Thoracic aorta (tissue), 2 donors: ENCODE data around the gene ASPN. TPM values are rescaled to one million over a fixed set of nuclear protein-coding genes. Genes with fewer than 3 reads are reported as not detected.

Experiments
- ATAC-seq: fragments of 150-250 bp; one replicate; pipeline ENCODE4 v1.8.0; 2017; ENCODE audit warnings: low read depth; ENCODE audit not compliant: insufficient number of reproducible peaks, low FRiP score
- DNase-seq: peaks from one replicate; pipeline ENCODE4 v3.0.0-alpha.2; 2020; ENCODE audit warnings: low spot score
- H3K27ac ChIP-seq, 2 donors: fragments of 200-600 bp; sonication (generic); 1 replicate in 1 of 2; 2 replicates in 1 of 2; pipeline ENCODE4 v1.5.1; 2016; ENCODE audit warnings: mild to moderate bottlenecking in 2 of 2, moderate library complexity in 2 of 2
- H3K27me3 ChIP-seq: fragments of 200-600 bp; sonication (generic); replicated peaks from 2 replicates; pipeline ENCODE4 v1.6.0; 2016; ENCODE audit warnings: mild to moderate bottlenecking; ENCODE audit not compliant: insufficient read depth
- H3K36me3 ChIP-seq: fragments of 200-600 bp; sonication (generic); one replicate; pipeline ENCODE4 v1.5.1; 2016
- H3K4me1 ChIP-seq, 2 donors: fragments of 200-600 bp; sonication (generic); 1 replicate in 1 of 2; 2 replicates in 1 of 2; pipeline versions ENCODE4 v1.5.1 to v1.6.0; 2016; ENCODE audit warnings: low read depth in 2 of 2, mild to moderate bottlenecking in 1 of 2; ENCODE audit not compliant: control insufficient read depth in 1 of 2
- H3K4me3 ChIP-seq: fragments of 200-600 bp; sonication (generic); 2 replicates; pipeline ENCODE4 v1.5.1; 2016; ENCODE audit warnings: mild to moderate bottlenecking
- H3K9me3 ChIP-seq: fragments of 200-600 bp; sonication (generic); 2 replicates; pipeline ENCODE4 v1.5.1; 2016
- total RNA-seq, 2 donors: library from RNA; depleted of rRNA; stranded (reverse); fragments of >200 nt; gene quantifications; one replicate each; pipeline versions ENCODE4 v1.1.0 to v1.2.3, GENCODE V29; 2016
- TF ChIP-seq, protein P1 (sequence below): fragments of 200-600 bp; sonication (generic); IDR thresholded peaks from one replicate; pipeline ENCODE4 v1.5.1; 2019; ENCODE audit warnings: antibody characterized with exemption

Gene ASPN
- total RNA-seq, 2 donors from 2014 or later = 110 to 122 TPM

DNA sequence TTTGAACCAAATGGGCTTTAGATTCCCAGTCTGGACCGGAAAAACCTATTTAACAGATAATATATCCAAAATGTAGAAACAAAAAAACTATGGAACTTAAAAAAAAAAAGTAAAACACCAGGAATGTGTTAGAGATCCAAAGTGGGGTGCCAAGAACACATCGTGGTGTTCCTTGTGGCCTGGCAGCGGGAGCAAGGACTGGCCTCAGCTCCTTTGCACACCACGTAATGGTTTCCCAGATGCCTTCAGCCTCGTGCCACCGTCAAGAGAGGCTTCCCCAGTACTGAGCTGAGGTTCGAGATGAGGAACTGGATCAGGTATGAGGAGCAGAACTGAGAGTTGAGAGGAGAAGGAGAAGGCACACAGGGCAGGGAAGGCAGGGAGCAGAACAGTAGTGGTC, 3.5 kb downstream of the ASPN start:
- DNase-seq (no peak), ATAC-seq (no peak)
- TF ChIP-seq, protein P1, sequence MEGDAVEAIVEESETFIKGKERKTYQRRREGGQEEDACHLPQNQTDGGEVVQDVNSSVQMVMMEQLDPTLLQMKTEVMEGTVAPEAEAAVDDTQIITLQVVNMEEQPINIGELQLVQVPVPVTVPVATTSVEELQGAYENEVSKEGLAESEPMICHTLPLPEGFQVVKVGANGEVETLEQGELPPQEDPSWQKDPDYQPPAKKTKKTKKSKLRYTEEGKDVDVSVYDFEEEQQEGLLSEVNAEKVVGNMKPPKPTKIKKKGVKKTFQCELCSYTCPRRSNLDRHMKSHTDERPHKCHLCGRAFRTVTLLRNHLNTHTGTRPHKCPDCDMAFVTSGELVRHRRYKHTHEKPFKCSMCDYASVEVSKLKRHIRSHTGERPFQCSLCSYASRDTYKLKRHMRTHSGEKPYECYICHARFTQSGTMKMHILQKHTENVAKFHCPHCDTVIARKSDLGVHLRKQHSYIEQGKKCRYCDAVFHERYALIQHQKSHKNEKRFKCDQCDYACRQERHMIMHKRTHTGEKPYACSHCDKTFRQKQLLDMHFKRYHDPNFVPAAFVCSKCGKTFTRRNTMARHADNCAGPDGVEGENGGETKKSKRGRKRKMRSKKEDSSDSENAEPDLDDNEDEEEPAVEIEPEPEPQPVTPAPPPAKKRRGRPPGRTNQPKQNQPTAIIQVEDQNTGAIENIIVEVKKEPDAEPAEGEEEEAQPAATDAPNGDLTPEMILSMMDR = no peak
- H3K9me3 ChIP-seq = no peaks in the 10 kb centered on the region
- no peaks in the 10 kb centered on the region for H3K27me3 ChIP-seq
- H3K27ac ChIP-seq = peak overlapping the region; percentile 89 to 96
- no peaks in the 10 kb centered on the region for H3K36me3 ChIP-seq
- no peak overlapping the region for H3K4me3 ChIP-seq
- peaks cover 49 to 76% of the 10 kb centered on the region in 2 donors for H3K4me1 ChIP-seq

DNA sequence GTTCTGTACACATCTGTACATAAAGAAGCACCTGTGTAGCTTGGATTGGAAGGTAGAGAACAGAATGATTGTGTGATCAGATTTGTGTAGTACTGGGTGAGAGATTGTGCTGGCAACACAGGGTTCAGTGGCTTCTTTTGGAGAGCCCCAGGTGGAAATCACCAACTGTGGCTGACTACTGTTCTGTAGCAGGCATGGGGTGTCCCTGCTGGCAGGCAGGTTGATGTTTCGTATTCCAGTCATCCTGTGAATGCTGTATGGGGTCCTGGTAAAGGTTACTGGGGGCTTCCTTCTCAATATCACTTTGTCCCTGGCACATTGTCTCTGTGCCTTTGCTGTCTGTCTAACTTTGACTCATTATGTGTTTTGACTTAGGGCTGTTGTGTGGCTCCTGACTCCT, 5.3 kb downstream of the ASPN start:
- Histone ChIP-seq H3K27me3 (no peaks in the 10 kb centered on the region), H3K36me3 (peaks cover 3% of the 10 kb centered on the region), H3K27ac (no peak overlapping the region), H3K4me3 (no peak overlapping the region), H3K4me1 (peaks cover 34 to 61% of the 10 kb centered on the region in 2 donors), H3K9me3 (no peaks in the 10 kb centered on the region)
- ATAC-seq (no peak), DNase-seq (no peak)
- TF ChIP-seq, protein P1 = no peak

DNA sequence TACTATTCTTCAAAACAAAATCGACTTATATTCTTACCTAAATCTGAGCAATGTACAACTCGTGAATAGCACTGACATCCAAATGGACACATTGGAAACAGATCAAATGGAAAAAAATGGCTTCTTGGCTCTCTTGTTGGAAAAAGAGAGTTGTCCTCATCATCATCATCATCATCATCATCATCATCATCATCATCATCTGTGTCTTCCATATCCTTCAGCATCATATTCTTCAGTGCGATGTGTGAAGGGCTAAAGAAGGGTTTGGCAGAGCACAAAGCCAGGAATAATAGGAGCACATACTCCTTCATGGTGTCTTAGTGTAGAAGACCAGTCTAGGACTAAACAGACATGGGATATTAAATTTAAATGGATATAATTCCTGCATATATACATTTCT, 7.7 kb downstream of the ASPN start:
- no peak for ATAC-seq
- no peak overlapping the region for H3K4me3 ChIP-seq
- H3K27me3 ChIP-seq = no peaks in the 10 kb centered on the region

DNA sequence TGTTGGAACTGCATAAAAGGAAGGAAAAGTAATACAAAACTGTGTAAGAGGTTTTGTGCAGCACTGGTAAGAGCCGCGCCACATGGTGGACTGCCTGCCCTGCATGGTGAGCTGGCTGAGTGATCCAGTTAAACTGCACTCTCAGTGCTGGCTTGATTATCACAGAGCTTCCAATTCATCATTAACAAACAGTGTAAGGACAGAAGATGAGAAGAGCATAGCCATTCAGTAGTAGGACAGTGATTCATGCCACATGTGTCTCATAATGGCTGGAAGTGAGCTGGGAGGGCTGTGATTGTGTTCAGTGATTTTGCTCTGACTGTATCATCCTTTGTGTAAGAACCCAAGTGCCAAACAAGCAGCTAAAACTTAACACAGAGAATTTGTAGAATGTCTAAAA, 14.1 kb downstream of the ASPN start:
- Histone ChIP-seq H3K27ac (peak overlapping the region; percentile 32 to 36), H3K27me3 (no peaks in the 10 kb centered on the region), H3K36me3 (peaks cover 9% of the 10 kb centered on the region), H3K9me3 (no peaks in the 10 kb centered on the region), H3K4me3 (no peak overlapping the region), H3K4me1 (peaks cover 12 to 45% of the 10 kb centered on the region in 2 donors)
- ATAC-seq = no peak
- DNase-seq = no peak
- TF ChIP-seq, protein P1 = no peak

More for the DNA sequence above, 7.7 kb downstream of the ASPN start:
- H3K27ac ChIP-seq = no peak overlapping the region
- TF ChIP-seq, protein P1 = no peak
- H3K36me3 ChIP-seq = peaks cover 5% of the 10 kb centered on the region
- H3K9me3 ChIP-seq = no peaks in the 10 kb centered on the region
- DNase-seq = no peak
- H3K4me1 ChIP-seq = peaks cover 23 to 47% of the 10 kb centered on the region in 2 donors

DNA sequence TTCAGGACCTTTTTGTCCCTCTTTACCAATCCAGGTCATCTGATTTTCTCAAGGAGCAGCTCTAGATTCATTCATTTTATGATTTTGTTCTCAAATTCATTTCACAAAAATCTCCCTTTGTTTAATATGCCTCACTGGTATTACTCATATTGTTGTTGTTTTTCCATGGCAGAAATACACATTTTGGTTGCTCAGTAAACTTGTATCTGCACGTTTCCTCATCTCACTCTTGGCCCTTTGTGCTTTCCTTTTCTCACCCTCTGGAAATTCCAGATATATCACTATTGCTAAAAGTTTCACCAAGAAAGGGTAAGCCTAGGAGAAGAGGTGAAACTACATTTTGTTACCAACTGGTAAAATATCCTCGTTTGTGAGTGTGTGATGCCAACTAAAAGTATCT, 14.8 kb downstream of the ASPN start:
- DNase-seq = no peak
- no peak for ATAC-seq
- H3K27ac ChIP-seq = peak overlapping the region; percentile 34 to 36

More for the DNA sequence above, 14.8 kb downstream of the ASPN start:
- Histone ChIP-seq H3K9me3 (no peaks in the 10 kb centered on the region), H3K4me3 (no peak overlapping the region), H3K36me3 (peaks cover 9% of the 10 kb centered on the region), H3K4me1 (peaks cover 15 to 51% of the 10 kb centered on the region in 2 donors), H3K27me3 (no peaks in the 10 kb centered on the region)
- TF ChIP-seq, protein P1 = no peak
